Lung (tissue), 12 donors: ENCODE measurements around the gene ALDH7A1. TPM values are rescaled to one million over a fixed set of nuclear protein-coding genes. Genes with fewer than 3 reads are reported as not detected.
"Not testable (repeated sequence)": the region's sequence is repeated elsewhere in the genome, so short reads cannot be mapped to it uniquely, and the experiment has no call there.

Experiments
- ATAC-seq: fragments of 200-7000 bp; cut with Tn5 transposase; one replicate; pipeline ENCODE4 v1.9.1; 2020; ENCODE audit warnings: moderate number of reproducible peaks; ENCODE audit not compliant: insufficient read depth, low FRiP score
- DNase-seq, 3 donors: peaks; one replicate each; pipeline ENCODE4 v3.0.0-alpha.2; 2013 to 2017
- H3K27ac ChIP-seq, 2 donors: one replicate each; pipeline ENCODE4 v1.5.1; 2013; ENCODE audit warnings: mild to moderate bottlenecking in 2 of 2, moderate library complexity in 2 of 2, control low read depth in 1 of 2, inconsistent platforms in 1 of 2, low read depth in 1 of 2, low read length in 1 of 2
- H3K27me3 ChIP-seq, 3 donors: one replicate each; pipeline ENCODE4 v1.5.1; 2013; ENCODE audit warnings: low read length in 2 of 3; ENCODE audit not compliant: control insufficient read depth in 3 of 3, insufficient read depth in 3 of 3
- H3K36me3 ChIP-seq, 4 donors: one replicate each; pipeline ENCODE4 v1.5.1; 2013; ENCODE audit warnings: low read length in 4 of 4, mild to moderate bottlenecking in 1 of 4, moderate library complexity in 1 of 4; ENCODE audit not compliant: control insufficient read depth in 4 of 4, insufficient read depth in 4 of 4
- H3K4me1 ChIP-seq, 5 donors: one replicate each; pipeline ENCODE4 v1.5.1; 2013; ENCODE audit warnings: low read length in 5 of 5, mild to moderate bottlenecking in 2 of 5, moderate library complexity in 1 of 5; ENCODE audit not compliant: control insufficient read depth in 5 of 5, insufficient read depth in 5 of 5
- H3K4me3 ChIP-seq: one replicate; pipeline ENCODE4 v1.5.1; 2013; ENCODE audit warnings: mild to moderate bottlenecking, control low read depth, moderate library complexity
- H3K9ac ChIP-seq, 2 donors: one replicate each; pipeline ENCODE4 v1.5.1; 2013; ENCODE audit warnings: low read length in 2 of 2, control low read depth in 1 of 2; ENCODE audit not compliant: insufficient read depth in 1 of 2
- H3K9me3 ChIP-seq, 4 donors: one replicate each; pipeline ENCODE4 v1.5.1; 2013; ENCODE audit warnings: low read length in 3 of 4, mild to moderate bottlenecking in 1 of 4, moderate library complexity in 1 of 4; ENCODE audit not compliant: control insufficient read depth in 4 of 4, insufficient read depth in 3 of 4
- WGBS, 2 donors: extraction: QIAGEN DNeasy Blood & Tissue Kit; methylation state at CpG; one replicate each; pipeline ENCODE4 v1.1.7; 2013; 5-methylcytosine and 5-hydroxymethylcytosine counted together
- polyA plus RNA-seq, 2 donors: library from polyadenylated mRNA; stranded (reverse); fragments of 200-250 nt; gene quantifications; one replicate each; pipeline ENCODE4 v1.2.1, GENCODE V29; 2013
- total RNA-seq, 2 donors: library from RNA; depleted of rRNA in 1 of 2; stranded (reverse); fragments of >200 nt in 1 of 2; gene quantifications; one replicate each; pipeline ENCODE4 v1.2.1, GENCODE V29; 2014 to 2021
- TF ChIP-seq, protein P1 (sequence below): IDR thresholded peaks from 2 replicates; pipeline ENCODE4 v1.5.1; 2012; ENCODE audit warnings: mild to moderate bottlenecking; ENCODE audit errors: control extremely low read depth, extremely low read depth
- donor health status: control.
- donor health status: control.
- donor health status: Bipolar disorder and iron deficiency.
- donor health status: healthy.
- donor health status: DM: yes; HTN: yes; CAD: no.

The ALDH7A1 gene
- total and polyA plus RNA-seq, 4 donors, result 17.4 to 66.0 (median 38.1) TPM

DNA sequence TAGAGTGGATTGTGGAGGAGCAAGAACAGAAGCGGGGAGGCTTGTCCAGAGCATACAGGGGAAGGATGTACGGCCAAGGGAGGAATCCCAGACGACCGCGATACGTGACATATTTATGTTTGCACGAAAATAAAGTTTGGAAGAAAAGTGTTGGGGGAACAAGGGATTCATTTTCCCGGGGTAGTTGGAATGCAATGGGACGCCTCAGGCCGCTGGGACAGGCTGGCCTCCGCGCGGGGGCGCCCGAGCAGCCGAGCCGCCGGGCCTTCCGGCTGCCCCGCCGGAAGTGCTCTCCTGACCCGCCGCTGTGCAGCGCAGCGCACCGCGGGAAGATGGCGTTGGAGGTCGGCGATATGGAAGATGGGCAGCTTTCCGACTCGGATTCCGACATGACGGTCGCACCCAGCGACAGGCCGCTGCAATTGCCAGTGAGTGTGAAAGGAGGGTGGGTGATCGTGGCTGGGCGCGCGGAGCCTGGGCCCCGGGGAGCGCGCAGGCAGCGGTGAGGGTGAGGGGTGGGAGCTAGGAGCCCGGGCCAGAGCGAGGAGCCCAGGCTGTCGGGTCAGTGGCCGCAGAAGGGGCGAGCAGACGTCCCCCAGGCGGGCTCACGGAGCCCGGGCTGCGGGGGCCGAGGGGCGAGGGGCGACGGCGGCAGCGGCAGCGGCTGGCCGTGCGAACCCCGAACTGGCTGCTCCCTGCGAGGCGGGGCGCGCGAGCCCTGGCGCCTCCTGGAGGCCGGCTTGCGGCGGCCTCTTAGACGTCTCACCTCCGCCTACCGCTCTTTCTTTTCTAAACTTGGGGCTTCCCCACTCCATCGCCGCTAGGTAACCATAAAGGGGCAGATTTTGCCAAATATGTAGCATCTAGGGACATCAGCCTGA, 5.9 kb upstream of the ALDH7A1 start, which contains the start of gene PHAX:
PHAX (plus strand) TSS at position 317 of the 881 bp plus-strand sequence; CDS start at position 333, 16 bp downstream.
- TF ChIP-seq, protein P1, sequence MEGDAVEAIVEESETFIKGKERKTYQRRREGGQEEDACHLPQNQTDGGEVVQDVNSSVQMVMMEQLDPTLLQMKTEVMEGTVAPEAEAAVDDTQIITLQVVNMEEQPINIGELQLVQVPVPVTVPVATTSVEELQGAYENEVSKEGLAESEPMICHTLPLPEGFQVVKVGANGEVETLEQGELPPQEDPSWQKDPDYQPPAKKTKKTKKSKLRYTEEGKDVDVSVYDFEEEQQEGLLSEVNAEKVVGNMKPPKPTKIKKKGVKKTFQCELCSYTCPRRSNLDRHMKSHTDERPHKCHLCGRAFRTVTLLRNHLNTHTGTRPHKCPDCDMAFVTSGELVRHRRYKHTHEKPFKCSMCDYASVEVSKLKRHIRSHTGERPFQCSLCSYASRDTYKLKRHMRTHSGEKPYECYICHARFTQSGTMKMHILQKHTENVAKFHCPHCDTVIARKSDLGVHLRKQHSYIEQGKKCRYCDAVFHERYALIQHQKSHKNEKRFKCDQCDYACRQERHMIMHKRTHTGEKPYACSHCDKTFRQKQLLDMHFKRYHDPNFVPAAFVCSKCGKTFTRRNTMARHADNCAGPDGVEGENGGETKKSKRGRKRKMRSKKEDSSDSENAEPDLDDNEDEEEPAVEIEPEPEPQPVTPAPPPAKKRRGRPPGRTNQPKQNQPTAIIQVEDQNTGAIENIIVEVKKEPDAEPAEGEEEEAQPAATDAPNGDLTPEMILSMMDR, result peak; percentile 75
- 2% methylated on average over 70 to 79 of the region's 79 CpGs for WGBS, 2 donors
- ATAC-seq (peak; percentile 99), DNase-seq (peak; percentile 85 to 92 (median 86))
- peak within 1 kb of the TSS; percentile 94 to 97 for H3K9ac ChIP-seq
- peaks cover 0 to 2% (median 0%) of the 10 kb centered on the region in 4 donors for H3K9me3 ChIP-seq
- H3K4me3 ChIP-seq, result peak within 1 kb of the TSS; percentile 80
- peak within 1 kb of the TSS; percentile 75 to 90 for H3K27ac ChIP-seq
- no peaks in the 10 kb centered on the region for H3K27me3 ChIP-seq
- H3K4me1 ChIP-seq, result peaks cover 0 to 12% (median 5%) of the 10 kb centered on the region in 5 donors
- peaks cover 6 to 17% (median 7%) of the 10 kb centered on the region in 4 donors for H3K36me3 ChIP-seq

DNA sequence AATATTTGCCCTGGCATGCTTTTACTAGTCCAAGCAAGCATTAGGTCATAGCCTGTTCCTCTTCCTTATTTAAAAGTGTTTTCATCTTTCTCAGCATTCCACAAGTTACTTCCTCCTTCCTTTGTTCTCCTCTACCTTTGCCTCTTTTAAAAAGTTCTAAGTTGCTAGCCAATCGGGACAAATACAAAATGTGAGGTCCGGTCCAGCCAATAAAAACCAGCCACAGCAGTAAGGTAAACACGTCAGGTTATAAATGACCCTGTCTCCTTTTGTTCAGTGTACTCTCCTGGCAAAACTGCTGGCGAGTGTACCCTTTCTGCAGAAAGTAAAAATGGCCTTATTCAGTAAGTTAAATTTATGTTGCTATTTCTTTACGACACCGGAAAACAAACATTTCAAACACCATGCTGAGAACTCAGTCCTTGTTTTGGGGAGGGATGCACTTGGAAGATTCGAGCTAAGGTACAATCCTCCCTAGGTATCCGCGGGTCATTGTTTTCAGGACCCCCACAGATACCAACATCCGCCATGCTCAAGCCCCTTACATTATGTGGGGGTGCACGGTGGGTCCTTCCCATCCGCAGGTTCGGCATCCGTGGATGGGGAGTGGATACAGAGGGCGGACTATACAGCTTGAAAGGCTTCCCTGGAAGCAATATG, 5.1 kb upstream of the ALDH7A1 start:
- peak overlapping the region; percentile 6 for H3K4me3 ChIP-seq

DNA sequence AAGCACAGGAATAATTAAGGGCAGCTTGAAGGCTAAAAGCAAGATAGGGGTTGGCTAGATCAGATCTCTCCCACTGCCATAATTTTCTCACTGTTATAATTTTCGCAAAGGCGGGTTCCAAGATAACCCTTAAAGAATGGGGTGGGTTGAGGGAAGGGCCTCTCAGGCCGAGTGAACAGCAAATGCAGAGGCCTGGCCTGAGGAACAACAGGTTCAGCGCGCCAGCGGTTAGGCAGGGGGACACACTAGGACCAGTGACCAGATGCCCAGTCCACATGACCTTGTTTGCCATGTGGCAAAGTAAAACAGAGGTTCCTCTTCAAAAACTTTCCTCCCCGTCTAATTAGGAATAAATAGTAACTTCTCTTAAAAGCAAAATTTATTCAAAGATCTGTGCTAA, 4.5 kb upstream of the ALDH7A1 start:
- WGBS, 2 donors, result 96 to 97% methylated on average over 7 of the region's 7 CpGs
- H3K27me3 ChIP-seq, result no peaks in the 10 kb centered on the region
- H3K36me3 ChIP-seq, result peaks cover 5 to 10% (median 6%) of the 10 kb centered on the region in 4 donors
- H3K9me3 ChIP-seq, result peaks cover 0 to 2% (median 0%) of the 10 kb centered on the region in 4 donors
- TF ChIP-seq, protein P1, result no peak
- peak overlapping the region in 1 of 2 donors; percentile 53 for H3K27ac ChIP-seq
- H3K9ac ChIP-seq, result no peak overlapping the region
- DNase-seq, result no peak
- H3K4me3 ChIP-seq, result no peak overlapping the region
- ATAC-seq, result no peak
- peaks cover 0 to 12% (median 4%) of the 10 kb centered on the region in 5 donors for H3K4me1 ChIP-seq

More for the DNA sequence above, 5.1 kb upstream of the ALDH7A1 start:
- Histone ChIP-seq H3K9ac (peak overlapping the region in 1 of 2 donors; percentile 34), H3K36me3 (peaks cover 6 to 13% (median 7%) of the 10 kb centered on the region in 4 donors), H3K27ac (peak overlapping the region in 1 of 2 donors; percentile 75), H3K4me1 (peaks cover 0 to 12% (median 4%) of the 10 kb centered on the region in 5 donors)
- not testable (repeated sequence) for H3K9me3 ChIP-seq, H3K27me3 ChIP-seq, ATAC-seq, DNase-seq
- WGBS, 2 donors, result 69 to 76% methylated on average over 15 of the region's 15 CpGs

- TF ChIP-seq, protein P1, result no peak
- 70 to 87% methylated on average over 4 of the region's 4 CpGs for WGBS, 2 donors
- no peak overlapping the region for H3K4me3 ChIP-seq
- H3K9ac ChIP-seq, result no peak overlapping the region
- peaks cover 0 to 2% (median 0%) of the 10 kb centered on the region in 4 donors for H3K9me3 ChIP-seq
- H3K27me3 ChIP-seq, result no peaks in the 10 kb centered on the region
- DNase-seq (no peak), ATAC-seq (no peak)
- H3K27ac ChIP-seq, result no peak overlapping the region
- H3K36me3 ChIP-seq, result peaks cover 0 to 10% (median 0%) of the 10 kb centered on the region in 4 donors
- peaks cover 7 to 25% (median 14%) of the 10 kb centered on the region in 5 donors for H3K4me1 ChIP-seq
These were observed 2.1 kb upstream of the ALDH7A1 start for GRCh38 chr5:126597156-126597555.
